Measurements from ENCODE around the gene ADI1. TPM values are rescaled to one million over a fixed set of nuclear protein-coding genes. Genes with fewer than 3 reads are reported as not detected.

Gene ADI1
- total and polyA plus RNA-seq, 2 experiments from 2014 or later, result 106 to 204 TPM

- no peak overlapping the region for H2AFZ ChIP-seq
- no peak for DNase-seq (ENCODE audit: low spot score)
- H3K9me2 ChIP-seq (replicated peaks; ENCODE audit: insufficient read depth), result no peaks in the 10 kb centered on the region
- H3K27ac ChIP-seq, result peak overlapping the region; percentile 79
- H3K4me1 ChIP-seq (ENCODE audit: insufficient read depth), result no peaks in the 10 kb centered on the region
- no peak overlapping the region for H3K4me2 ChIP-seq
- H3K79me2 ChIP-seq, result no peaks in the 10 kb centered on the region
- no peaks in the 10 kb centered on the region for H4K20me1 ChIP-seq (ENCODE audit: insufficient read depth, poor library complexity, severe bottlenecking)
- H3K27me3 ChIP-seq, result no peaks in the 10 kb centered on the region
- TF ChIP-seq EZH2 (IDR thresholded peaks at IDR 0.05; ENCODE audit: borderline replicate concordance) (no peak), EZH2phosphoT487 (IDR thresholded peaks at IDR 0.05; ENCODE audit: low read depth, severe bottlenecking, unreplicated experiment) (no peak)
- TF ChIP-seq, protein P1, sequence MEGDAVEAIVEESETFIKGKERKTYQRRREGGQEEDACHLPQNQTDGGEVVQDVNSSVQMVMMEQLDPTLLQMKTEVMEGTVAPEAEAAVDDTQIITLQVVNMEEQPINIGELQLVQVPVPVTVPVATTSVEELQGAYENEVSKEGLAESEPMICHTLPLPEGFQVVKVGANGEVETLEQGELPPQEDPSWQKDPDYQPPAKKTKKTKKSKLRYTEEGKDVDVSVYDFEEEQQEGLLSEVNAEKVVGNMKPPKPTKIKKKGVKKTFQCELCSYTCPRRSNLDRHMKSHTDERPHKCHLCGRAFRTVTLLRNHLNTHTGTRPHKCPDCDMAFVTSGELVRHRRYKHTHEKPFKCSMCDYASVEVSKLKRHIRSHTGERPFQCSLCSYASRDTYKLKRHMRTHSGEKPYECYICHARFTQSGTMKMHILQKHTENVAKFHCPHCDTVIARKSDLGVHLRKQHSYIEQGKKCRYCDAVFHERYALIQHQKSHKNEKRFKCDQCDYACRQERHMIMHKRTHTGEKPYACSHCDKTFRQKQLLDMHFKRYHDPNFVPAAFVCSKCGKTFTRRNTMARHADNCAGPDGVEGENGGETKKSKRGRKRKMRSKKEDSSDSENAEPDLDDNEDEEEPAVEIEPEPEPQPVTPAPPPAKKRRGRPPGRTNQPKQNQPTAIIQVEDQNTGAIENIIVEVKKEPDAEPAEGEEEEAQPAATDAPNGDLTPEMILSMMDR (IDR thresholded peaks at IDR 0.05; ENCODE audit: poor library complexity), result no peak
- H3K9me3 ChIP-seq (ENCODE audit: low read depth), result no peaks in the 10 kb centered on the region
- H3K36me3 ChIP-seq (replicated peaks; ENCODE audit: insufficient read depth, low read depth), result no peaks in the 10 kb centered on the region
- H3K4me3 ChIP-seq, result no peak overlapping the region
- WGBS (ENCODE audit: low lambda C conversion rate, missing lambda C conversion rate), result 93% methylated on average over 28 of the region's 28 CpGs
Observed at GRCh38 chr2:3465328-3465727, 54.0 kb downstream of the ADI1 start.

DNA sequence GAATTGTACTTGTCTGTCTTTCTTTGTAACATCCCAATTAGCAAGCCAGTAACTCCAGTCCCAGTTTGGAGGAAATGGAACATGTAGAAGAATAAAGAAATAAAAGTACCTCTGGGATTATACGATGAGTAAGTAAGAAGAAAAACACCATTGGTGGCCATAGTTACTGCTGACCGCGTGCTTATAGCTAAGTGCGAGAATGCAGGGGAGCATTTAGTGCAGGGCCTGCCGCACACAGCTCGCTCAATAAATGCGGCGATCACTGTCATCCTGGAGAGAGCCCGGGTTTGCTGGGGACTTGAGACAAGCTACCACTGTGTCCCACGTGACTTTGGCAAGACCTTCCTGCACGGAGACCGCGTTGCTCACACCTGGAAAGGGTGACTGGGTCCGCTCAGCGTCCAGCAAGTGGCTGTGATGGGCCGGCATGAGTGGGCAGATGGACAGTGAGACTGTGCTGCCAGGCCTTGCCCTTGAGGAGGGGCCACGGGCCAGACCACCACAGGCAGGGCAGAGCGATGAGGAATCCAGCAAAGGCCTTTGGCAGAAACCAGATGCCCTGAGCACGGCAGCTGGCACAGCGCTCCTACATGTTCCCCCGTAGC is 54.8 kb downstream of the ADI1 start:
- Histone ChIP-seq H4K20me1 (ENCODE audit: insufficient read depth, poor library complexity, severe bottlenecking) (no peaks in the 10 kb centered on the region), H3K79me2 (no peaks in the 10 kb centered on the region), H3K27me3 (no peaks in the 10 kb centered on the region), H3K4me1 (ENCODE audit: insufficient read depth) (no peaks in the 10 kb centered on the region), H3K4me2 (no peak overlapping the region), H3K4me3 (no peak overlapping the region), H3K9me2 (replicated peaks; ENCODE audit: insufficient read depth) (no peaks in the 10 kb centered on the region), H3K9me3 (ENCODE audit: low read depth) (no peaks in the 10 kb centered on the region), H2AFZ (no peak overlapping the region), H3K36me3 (replicated peaks; ENCODE audit: insufficient read depth, low read depth) (no peaks in the 10 kb centered on the region), H3K27ac (peak overlapping the region; percentile 79)
- no peak for TF ChIP-seq EZH2 (IDR thresholded peaks at IDR 0.05; ENCODE audit: borderline replicate concordance)
- no peak for TF ChIP-seq EZH2phosphoT487 (IDR thresholded peaks at IDR 0.05; ENCODE audit: low read depth, severe bottlenecking, unreplicated experiment)
- TF ChIP-seq, protein P1 (IDR thresholded peaks at IDR 0.05; ENCODE audit: poor library complexity), result no peak
- WGBS (ENCODE audit: low lambda C conversion rate, missing lambda C conversion rate), result 95% methylated on average over 21 of the region's 21 CpGs
- no peak for DNase-seq (ENCODE audit: low spot score)

DNA sequence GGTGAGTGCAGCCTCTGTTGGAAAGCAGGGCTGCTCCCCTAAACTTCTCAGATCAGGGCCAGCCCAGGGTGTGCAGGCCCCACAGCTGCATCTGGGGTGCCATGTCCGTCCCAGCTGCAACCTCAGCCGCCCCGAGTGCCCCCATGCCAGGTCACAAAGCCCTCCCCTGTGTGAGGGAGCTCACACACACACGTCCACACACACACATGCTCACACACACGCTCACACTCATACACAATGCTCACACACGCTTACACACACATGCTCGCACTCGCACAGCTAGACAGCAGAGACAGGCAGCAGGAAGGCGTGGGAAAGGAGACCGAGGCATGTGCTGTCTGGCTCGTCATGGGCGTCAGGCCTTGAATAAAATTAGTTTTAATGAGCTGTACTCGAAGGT is 55.4 kb downstream of the ADI1 start:
- no peaks in the 10 kb centered on the region for H4K20me1 ChIP-seq (ENCODE audit: insufficient read depth, poor library complexity, severe bottlenecking)
- no peaks in the 10 kb centered on the region for H3K36me3 ChIP-seq (replicated peaks; ENCODE audit: insufficient read depth, low read depth)
- 97% methylated on average over 13 of the region's 13 CpGs for WGBS (ENCODE audit: low lambda C conversion rate, missing lambda C conversion rate)
- DNase-seq (ENCODE audit: low spot score), result no peak
- H3K4me1 ChIP-seq (ENCODE audit: insufficient read depth), result no peaks in the 10 kb centered on the region
- no peaks in the 10 kb centered on the region for H3K27me3 ChIP-seq
- no peaks in the 10 kb centered on the region for H3K9me3 ChIP-seq (ENCODE audit: low read depth)
- TF ChIP-seq EZH2 (IDR thresholded peaks at IDR 0.05; ENCODE audit: borderline replicate concordance), result no peak
- H3K4me3 ChIP-seq, result no peak overlapping the region
- no peak overlapping the region for H2AFZ ChIP-seq
- H3K79me2 ChIP-seq, result no peaks in the 10 kb centered on the region
- no peaks in the 10 kb centered on the region for H3K9me2 ChIP-seq (replicated peaks; ENCODE audit: insufficient read depth)
- no peak overlapping the region for H3K4me2 ChIP-seq
- H3K27ac ChIP-seq, result no peak overlapping the region

GRCh38 chr2:3463186-3463835 is 56.0 kb downstream of the ADI1 start:
- Histone ChIP-seq H3K36me3 (replicated peaks; ENCODE audit: insufficient read depth, low read depth) (no peaks in the 10 kb centered on the region), H3K4me1 (ENCODE audit: insufficient read depth) (no peaks in the 10 kb centered on the region)
- 88% methylated on average over 25 of the region's 25 CpGs for WGBS (ENCODE audit: low lambda C conversion rate, missing lambda C conversion rate)

More at GRCh38 chr2:3463186-3463835, 56.0 kb downstream of the ADI1 start:
- Histone ChIP-seq H2AFZ (no peak overlapping the region), H3K27ac (no peak overlapping the region), H3K9me2 (replicated peaks; ENCODE audit: insufficient read depth) (no peaks in the 10 kb centered on the region), H3K9me3 (ENCODE audit: low read depth) (no peaks in the 10 kb centered on the region), H4K20me1 (ENCODE audit: insufficient read depth, poor library complexity, severe bottlenecking) (no peaks in the 10 kb centered on the region), H3K4me3 (no peak overlapping the region), H3K27me3 (no peaks in the 10 kb centered on the region), H3K79me2 (no peaks in the 10 kb centered on the region), H3K4me2 (no peak overlapping the region)
- DNase-seq (ENCODE audit: low spot score), result no peak
- TF ChIP-seq, protein P1 (IDR thresholded peaks at IDR 0.05; ENCODE audit: poor library complexity), result no peak
- TF ChIP-seq EZH2phosphoT487 (IDR thresholded peaks at IDR 0.05; ENCODE audit: low read depth, severe bottlenecking, unreplicated experiment) (no peak), EZH2 (IDR thresholded peaks at IDR 0.05; ENCODE audit: borderline replicate concordance) (no peak)
